Glomerular visceral epithelial cell (primary cell): ENCODE results near the gene GPR151.

Experiments used
- DNase-seq: peaks from one replicate; pipeline ENCODE4 v3.0.0-alpha.2; 2016; ENCODE audit errors: extremely low spot score

The GPR151 gene

DNA sequence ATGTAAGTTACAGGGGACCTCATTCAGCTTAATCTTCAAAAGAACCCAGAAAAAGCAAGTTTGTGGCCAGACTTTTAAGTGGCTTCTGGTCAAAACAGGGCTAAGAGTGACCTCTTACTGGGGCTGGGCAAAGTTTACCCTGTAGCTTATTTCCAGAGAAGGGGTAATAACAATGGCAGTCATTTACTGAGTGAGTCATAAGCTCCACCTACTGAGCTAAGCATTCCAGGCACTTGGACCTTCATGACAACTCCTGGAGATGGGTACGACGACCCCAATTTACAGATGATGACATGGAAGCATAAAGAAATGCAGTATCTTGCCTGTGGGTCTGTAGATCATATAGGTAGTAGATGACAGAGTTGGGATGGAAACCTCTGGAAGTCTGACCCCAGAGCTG is 4.7 kb upstream of the GPR151 start:
- no peak for DNase-seq

DNA sequence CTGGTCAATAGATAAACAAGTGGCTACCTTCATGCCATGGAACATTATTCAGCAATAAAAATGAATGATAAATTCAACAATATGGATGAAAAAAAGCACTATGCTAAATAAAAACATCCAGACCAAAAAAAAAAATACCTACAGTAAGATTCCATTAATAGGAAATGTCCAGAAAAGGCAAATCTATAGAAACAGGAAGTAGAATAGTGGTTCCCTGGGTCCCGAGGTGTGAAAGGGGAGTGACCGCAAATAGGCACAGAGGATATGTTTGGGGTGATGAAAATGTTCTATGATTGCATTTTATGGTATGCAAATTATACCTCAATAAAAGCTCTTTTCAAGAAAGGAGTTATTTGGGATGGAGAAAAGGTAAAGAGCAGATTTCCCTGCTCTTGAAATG is 3.6 kb upstream of the GPR151 start:
- DNase-seq = no peak

DNA sequence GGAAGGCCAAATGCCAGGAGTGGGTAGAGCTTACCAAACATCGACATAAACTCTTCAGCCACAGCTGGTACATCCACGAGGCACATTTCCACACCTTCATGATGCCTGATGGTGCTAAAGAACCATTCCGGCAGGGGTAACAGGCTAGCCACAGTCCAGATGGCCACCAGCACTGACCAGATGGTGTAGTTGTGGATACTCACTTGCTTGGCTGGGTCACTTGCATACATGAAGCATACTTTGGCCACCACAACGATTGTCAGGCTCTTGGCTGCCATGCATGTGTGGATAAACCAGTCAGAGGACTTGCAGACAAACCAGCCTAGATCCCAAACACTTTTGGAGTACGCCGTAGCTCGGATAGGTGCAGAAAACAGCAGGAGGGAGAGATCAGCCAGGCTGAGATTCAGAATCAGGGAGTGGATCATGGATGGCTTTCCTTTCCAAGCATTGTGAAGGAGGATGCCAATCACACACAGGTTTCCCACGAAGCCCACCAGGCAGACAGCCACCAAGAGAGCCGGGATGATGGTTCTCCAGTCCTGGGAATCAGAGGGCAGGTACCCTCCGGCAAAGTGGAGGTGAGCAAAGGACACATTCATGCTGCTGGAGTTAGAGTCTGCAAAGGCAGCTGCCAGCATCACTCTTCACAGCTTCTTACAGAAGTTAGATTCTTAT is 378 bp downstream of the GPR151 start:
- no peak for DNase-seq

DNA sequence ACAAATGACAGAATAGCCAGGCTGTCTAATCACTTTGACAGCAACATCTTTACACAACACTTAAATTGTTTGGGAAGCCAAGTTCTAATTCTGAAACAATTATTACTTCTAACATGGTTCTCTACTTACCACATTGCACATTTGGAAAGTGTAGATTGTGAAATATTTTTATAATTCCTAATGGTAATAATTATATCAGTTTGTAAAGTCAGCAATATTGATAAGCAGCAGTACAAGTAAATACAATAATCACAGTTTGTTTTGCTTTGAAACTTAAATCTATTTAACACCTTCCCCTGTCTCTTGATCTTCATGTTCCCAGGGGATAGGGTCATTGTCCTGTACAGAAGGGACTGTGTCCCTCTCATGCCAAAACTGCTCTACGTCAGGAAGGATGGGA is 1.4 kb downstream of the GPR151 start:
- DNase-seq = no peak

DNA sequence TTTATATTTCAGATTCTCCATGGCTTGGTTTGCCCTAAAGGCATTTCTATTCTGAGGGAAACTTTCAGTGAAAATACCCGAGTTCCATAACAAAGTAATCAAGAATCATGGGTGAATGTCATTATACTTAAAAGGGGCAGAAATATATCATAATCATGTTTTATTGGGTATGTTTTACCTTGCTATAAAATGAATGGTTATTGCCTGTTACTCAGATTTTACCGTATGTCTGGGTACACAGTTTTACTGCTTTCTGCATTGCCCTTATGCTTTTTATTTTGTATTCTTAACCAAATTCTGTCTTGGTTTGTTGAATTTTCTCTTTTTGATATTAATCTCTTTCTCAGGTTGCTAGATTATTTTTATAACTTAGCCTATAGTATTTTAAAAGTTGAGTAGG is 2.5 kb downstream of the GPR151 start:
- DNase-seq = no peak

DNA sequence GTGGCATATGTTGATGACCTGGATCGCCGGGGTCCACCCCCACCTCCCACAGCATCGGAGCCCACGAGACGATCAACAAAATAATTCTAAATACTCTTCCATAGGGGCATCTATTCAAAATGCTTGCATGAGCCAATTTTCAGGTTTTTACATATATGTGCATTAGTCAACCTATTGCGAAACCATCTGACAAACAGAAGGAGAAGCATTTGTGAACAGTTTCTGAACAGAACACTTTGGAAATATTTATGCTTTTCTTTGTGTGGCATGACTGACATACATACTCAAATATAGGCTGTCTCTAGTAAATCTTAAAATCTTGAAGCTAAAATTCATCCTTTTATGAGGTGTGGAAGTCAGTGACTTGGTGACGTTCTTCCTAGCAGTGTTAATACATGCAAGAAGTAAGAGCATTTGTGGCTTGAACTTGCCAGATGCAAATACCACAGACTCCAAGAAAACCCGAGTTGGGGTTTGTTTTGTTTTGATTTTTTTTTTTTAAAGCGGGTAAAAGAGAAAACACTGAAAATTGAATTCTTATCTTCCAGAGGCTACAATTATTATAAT is 5.3 kb downstream of the GPR151 start:
- no peak for DNase-seq

DNA sequence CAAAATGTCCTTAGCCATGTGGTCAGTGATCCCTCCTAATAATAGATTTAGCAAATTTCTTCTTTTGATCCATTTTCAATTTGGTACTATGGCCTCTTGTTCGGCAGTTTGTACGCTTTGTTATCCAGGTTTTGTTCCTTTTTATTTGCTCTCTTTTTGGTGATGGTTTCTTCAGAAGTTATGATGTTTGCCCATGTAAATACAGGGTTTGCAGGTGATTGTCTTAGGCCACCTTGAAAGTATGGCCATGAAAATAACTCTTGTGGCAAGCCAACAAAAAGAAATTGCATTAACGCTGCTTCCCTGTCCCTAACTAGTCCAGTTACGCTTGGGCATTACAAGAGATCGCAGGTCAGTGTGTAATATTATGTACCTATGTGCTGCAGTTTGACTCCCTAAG is 8.6 kb downstream of the GPR151 start:
- no peak for DNase-seq

DNA sequence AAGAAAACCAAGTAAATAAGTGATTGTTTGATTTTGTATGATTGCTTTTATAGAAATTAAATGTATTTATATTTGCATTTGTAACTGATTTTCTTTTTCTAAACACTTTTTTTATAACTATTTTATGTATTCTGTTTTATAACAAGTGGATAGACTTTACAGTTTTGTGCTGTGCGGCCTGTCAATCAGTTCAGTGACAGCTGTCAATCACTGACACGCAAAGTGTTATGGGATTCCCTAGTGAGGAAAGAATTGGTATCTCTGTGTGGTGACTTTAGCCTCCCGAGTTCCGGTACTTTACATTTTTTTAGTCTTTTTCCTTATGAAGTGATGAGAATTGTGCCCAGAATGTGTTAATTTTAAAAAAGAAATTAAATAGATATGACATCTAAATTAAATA is 16.3 kb downstream of the GPR151 start:
- DNase-seq = no peak

DNA sequence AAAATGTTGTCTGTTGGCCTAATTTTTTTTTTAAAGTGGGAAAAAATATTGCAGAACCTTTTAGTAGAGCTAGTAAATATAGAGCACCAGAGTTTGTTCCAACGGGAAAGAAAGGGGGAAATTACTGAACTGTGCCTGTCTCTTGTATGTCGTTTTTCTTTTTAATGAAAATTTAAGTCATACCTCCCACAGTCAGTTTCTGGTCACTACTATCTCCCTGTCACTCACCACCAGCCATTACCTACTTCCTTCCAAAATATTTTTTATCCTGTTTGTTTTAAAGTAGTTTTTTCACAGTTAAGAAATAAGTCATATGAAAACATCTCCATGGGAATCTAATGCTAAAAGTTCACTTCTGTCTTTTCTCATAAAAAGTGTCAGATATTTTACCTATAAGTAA is 21.3 kb downstream of the GPR151 start:
- DNase-seq = no peak

DNA sequence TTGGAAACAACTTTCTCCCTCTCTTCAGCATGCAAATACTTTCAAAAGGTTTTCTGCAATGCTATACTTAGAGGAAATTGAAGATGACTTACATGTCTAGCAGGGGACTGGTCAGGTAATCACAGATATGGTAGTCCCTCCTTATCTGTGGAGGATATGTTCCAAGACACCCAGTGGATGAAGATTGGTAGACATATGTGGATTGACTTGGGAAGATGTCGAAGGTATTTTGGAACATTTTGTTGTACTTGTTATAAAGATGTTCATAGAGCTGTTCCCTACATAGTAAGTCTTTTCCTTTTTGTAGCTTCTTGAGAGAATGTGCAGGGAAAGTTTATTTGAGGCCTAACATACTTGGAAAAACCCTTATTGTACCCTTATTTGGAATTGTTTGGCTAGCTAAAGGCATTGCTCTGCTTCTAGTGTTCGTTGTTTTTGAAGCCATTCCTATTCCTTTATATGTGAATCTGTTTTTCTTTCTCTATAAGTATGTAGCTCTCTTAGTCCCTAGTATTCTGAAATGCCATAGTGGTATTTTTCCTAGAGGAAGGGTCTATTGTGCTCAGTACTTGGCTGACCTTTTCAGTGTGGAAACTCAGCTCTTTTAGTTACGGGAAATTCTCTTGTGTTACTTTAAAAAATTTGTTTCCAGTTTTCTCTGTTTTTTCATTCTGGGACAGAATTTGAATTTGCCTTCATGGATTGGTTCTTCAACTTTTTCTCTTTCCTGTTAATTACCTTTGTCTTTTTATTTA is 25.7 kb downstream of the GPR151 start:
- no peak for DNase-seq

DNA sequence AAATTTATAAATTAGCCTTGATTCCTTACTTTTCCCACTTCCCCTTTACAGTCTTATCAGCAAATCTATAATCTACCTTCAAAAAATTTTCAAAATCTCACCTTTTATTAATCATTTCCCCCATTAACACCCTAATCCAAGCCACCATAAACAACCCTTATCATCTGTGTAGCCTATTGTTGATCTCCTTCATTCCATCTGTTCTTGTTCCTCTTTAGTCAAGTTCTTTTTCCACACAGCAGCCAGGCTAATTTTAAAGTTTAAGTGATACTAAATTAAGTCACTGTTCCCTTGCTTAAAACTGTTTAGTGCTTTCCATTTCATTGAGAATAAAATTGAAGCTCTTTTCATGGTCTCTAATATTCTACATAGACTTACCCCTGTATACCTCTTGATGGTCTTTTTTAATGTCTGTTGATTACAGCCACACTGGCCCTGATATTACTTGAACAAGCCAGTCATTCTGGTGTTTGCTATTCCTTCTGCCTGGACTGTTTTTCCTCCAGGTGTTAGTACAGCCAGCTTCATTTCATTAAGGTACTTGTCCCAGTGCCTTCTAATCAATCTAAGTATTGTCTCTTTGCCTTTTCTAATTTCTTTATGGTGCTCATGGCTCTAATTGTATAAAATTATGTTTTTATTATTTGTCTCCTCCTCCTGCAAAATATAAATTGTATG is 31.1 kb downstream of the GPR151 start:
- no peak for DNase-seq

DNA sequence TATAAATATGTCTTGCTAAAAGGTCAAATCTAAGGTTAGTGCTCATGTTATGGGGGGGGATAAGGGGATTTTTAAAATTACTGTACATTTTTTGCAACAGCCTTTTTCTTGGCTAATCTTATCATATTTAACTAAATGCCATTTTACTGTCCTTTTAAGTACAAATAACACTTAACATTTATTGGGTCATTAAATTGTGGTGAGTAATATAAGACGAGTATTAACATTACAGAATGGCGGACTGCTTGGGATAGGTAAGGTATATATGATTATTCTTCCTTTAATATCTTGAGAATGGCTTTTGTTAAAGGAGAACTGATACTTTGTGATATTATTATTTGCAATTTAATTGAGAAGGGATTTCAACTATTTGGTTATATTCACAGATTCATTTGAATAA is 33.2 kb downstream of the GPR151 start:
- DNase-seq = no peak

DNA sequence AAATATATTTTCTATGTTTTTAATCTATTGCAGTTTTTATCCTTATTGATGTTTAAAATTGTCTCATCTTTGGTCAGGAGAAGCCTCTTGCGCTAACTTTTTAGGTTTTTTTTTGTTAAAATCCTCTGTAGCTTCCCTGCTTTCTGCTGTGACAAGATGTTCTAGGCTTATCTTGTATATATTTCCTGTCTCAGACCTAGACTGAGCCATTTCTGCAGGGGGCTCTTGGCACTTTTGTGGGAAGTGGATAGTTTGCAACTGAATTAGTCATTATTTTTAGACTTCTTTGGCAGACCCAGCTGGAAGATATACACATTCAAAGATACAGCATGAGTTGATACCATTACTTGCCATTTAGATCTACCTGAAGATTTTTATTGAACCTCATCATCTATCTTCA is 40.1 kb downstream of the GPR151 start:
- no peak for DNase-seq

DNA sequence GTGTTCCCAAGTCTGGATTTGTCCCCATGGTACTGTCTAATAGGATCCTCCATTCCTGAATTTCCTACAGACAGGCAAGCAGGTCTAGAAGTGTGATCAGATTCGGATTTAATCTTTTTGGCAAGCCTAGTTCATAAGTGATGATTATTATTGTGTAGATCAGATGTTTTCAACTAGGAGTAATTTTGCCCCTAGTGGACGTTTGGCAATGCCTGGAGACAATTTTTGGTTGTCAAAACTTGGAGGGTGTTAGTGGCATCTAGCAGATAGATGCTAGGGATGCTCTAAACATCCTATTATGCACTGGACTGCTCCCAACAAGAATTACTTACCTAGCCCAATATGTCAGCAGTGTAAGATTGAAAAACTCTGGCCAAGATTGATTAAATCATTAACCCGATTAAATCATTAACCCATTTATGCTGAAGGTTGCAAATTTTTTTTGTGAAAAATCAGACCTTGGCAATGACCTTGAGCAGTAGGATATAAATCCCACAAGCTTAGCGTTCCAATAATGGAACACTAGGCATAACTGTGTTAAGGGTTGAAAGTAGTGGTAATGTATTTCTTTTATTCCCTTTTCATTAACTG is 40.7 kb downstream of the GPR151 start:
- DNase-seq = no peak

DNA sequence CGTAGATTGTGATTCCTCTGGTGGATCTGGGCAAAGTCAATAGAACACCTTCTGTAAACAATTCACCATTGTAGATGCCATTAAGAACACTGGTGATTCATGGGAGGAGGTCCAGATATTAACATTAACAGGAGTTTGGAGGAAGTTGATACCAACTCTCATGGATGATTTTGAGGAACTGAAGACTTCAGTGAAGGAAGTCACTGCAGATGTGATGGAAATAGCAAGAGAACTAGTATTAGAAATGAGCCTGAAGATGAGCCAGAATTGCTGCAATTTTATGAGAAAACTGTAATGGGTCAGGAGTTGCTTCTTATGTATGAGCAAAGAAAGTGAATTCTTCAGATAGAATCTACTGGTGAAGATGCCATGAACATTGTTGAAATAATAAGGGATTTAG is 41.9 kb downstream of the GPR151 start:
- DNase-seq = no peak

DNA sequence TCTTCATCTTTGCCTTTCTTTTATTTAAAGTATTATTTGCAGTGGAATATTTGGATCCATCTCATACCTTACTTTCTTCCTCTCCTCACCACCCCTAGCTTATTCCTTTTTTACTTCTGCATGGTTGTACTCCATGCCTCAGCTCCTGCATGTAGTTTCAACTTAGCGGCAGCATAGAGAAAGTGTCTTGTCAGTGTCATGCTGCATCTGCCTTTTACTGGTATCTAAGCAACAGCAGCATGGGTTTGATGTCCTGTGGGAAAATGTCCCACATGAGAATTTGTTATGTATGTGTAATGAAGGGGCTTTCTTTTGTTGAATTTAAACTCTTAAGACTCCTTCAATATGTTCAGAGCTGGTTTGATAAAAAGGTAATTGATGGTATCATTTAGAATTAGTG is 48.2 kb downstream of the GPR151 start:
- no peak for DNase-seq

DNA sequence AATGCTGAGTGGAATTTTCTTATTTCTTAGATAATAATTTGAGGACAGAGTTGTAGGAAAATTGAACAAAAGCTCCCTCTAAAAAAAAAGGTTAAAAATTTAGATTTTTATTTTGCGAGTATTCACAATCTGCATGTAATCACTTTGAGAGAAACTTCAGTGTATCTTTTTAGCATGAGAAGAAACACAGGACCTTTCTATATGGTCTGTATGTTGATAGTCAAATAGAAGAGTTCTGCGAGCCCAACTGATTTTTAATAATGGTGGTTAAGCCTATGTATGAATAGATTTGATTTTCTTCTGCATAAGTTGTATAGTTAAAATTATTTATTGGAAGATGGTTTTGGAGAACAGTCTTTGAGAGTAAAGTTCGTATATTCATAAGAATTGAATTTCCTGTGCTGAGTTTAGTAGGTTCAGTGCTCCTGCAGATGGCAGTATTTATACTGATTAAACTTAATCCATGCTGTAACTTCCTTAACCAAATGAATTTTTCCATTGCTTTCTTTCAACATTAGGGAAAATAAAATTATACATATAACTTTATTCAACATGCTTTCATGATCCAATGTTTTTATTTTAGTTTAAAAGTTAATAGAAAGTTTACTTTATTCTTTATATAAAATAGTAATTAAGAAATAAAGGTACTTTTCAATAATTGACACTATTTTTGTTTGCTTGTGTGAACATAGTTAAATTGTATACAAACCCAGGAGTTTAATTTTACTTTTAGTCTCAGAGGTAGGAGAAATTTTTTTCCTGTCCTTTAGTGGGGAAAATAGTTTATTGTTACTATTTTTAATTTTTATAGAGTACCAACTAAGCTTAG is 49.3 kb downstream of the GPR151 start:
- DNase-seq = no peak

DNA sequence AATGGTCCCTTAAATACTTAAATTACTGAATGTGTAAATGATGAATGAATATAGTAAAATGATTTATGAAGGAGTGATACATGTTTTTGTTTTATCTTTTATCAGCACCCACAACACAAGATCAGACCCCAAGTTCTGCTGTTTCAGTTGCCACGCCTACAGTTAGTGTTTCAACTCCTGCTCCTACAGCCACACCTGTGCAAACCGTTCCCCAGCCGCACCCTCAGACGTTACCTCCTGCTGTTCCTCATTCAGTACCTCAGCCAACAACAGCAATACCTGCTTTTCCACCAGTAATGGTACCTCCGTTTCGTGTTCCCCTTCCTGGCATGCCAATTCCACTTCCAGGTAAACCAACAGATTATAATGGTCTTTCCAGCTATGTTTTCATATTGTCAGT is 52.5 kb downstream of the GPR151 start:
- DNase-seq = no peak
